ENCODE data around the gene CIB2.

CIB2 gene

DNA sequence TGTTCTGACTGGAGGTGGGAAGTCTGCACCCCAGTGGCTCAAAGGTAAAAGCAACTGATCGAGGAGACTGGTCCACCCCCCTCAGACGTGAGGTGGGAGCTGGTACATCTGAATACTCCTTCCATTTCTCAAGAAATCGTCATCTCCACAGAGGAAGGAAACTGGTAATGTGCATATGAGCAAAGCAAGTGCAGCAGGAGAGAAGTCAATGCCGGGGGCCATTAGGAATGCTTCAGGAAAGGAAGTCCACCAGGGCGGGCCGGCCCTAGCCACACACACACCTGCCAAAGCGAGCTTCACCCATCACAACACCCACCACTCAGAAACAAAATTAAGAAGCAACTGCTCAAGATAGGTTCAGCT is 62.2 kb downstream of the CIB2 start:
- TF ChIP-seq, protein P1, sequence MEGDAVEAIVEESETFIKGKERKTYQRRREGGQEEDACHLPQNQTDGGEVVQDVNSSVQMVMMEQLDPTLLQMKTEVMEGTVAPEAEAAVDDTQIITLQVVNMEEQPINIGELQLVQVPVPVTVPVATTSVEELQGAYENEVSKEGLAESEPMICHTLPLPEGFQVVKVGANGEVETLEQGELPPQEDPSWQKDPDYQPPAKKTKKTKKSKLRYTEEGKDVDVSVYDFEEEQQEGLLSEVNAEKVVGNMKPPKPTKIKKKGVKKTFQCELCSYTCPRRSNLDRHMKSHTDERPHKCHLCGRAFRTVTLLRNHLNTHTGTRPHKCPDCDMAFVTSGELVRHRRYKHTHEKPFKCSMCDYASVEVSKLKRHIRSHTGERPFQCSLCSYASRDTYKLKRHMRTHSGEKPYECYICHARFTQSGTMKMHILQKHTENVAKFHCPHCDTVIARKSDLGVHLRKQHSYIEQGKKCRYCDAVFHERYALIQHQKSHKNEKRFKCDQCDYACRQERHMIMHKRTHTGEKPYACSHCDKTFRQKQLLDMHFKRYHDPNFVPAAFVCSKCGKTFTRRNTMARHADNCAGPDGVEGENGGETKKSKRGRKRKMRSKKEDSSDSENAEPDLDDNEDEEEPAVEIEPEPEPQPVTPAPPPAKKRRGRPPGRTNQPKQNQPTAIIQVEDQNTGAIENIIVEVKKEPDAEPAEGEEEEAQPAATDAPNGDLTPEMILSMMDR (IDR thresholded peaks at IDR 0.05; ENCODE audit: borderline replicate concordance, insufficient read depth, low read depth, low read length): no peak
- no peak overlapping the region for H3K4me3 ChIP-seq (ENCODE audit: low read depth, low read length)

DNA sequence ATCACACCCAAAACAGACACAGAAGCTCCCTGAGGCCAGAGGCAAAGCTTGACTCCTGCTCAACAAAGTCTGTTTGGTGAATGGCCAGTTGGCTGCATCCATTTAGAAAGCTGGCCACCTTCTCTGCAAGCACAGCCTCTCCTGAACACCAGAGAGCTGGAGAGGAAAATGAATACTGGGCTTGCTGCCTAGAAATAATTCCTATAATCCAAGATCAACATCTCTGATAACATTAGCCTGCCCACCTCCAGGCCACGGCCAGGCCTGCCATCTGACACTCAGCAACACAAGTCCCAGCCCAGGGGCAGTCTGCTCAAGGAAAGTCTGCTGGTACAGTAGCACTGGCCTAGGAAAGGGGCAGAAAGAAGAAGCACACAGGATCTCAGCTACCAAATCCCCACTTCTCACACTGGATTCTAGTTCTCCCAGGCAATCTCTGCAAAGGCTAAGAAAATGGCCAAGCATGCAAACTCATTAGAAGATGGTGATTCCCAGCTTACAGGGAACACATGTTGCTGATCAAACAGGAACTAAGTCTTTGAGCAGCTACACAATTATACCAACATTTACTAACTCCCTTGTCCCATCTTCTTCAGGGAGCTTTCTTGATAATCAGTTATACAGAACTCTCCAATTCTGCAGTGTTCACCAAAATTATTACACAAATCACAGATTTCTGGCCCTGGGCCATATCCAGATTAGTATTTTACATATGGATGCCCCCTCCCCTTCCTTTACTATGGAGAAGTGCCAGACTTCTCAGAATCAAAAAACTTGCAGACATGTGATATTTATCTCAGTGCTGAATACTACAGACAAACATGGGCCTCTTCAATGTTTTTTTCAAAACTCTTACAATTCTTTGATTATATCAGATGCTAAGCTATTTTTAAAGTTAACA is 63.7 kb downstream of the CIB2 start:
- H3K4me3 ChIP-seq (ENCODE audit: low read depth, low read length): no peak overlapping the region
- TF ChIP-seq, protein P1 (IDR thresholded peaks at IDR 0.05; ENCODE audit: borderline replicate concordance, insufficient read depth, low read depth, low read length): no peak

GRCh38 chr15:78065973-78066946 is 65.0 kb downstream of the CIB2 start:
- TF ChIP-seq, protein P1 (IDR thresholded peaks at IDR 0.05; ENCODE audit: borderline replicate concordance, insufficient read depth, low read depth, low read length): no peak
- H3K4me3 ChIP-seq (ENCODE audit: low read depth, low read length): peak overlapping the region; percentile 40

- peak overlapping the region; percentile 40 for H3K4me3 ChIP-seq (ENCODE audit: low read depth, low read length)
Measured at GRCh38 chr15:78065284-78065872, 65.9 kb downstream of the CIB2 start.

GRCh38 chr15:78064544-78064943 is 66.7 kb downstream of the CIB2 start:
- TF ChIP-seq, protein P1 (IDR thresholded peaks at IDR 0.05; ENCODE audit: borderline replicate concordance, insufficient read depth, low read depth, low read length): no peak
- no peak overlapping the region for H3K4me3 ChIP-seq (ENCODE audit: low read depth, low read length)

More at GRCh38 chr15:78065284-78065872, 65.9 kb downstream of the CIB2 start:
- TF ChIP-seq, protein P1 (IDR thresholded peaks at IDR 0.05; ENCODE audit: borderline replicate concordance, insufficient read depth, low read depth, low read length): no peak

GRCh38 chr15:78063970-78064385 is 67.3 kb downstream of the CIB2 start:
- TF ChIP-seq, protein P1 (IDR thresholded peaks at IDR 0.05; ENCODE audit: borderline replicate concordance, insufficient read depth, low read depth, low read length): no peak
- H3K4me3 ChIP-seq (ENCODE audit: low read depth, low read length): no peak overlapping the region
